Endometrium (tissue), 2 donors: ENCODE data around the gene DNMT3A.

Experiments
- FAIRE-seq: peaks from 2 replicates; lab custom pipeline; 2012; peaks lifted over from hg19 to GRCh38; lab: Jason Lieb, UNC
- donor health status: control.
- donor health status: control.

Gene DNMT3A

GRCh38 chr2:25341753-25342371 is at the start of gene DNMT3A:
Gene DNMT3A, minus strand, starts transcription at chr2:25341925. Its CDS starts 27,941 bp downstream, at chr2:25313984.
- no peak for FAIRE-seq

- no peak for FAIRE-seq
Measured at GRCh38 chr2:25389161-25389560, 47.4 kb upstream of the DNMT3A start.

- FAIRE-seq = no peak
Measured at GRCh38 chr2:25388491-25388890, 46.8 kb upstream of the DNMT3A start.

- no peak for FAIRE-seq
Measured at GRCh38 chr2:25387876-25388449, 46.2 kb upstream of the DNMT3A start.

GRCh38 chr2:25386971-25387875 is 45.5 kb upstream of the DNMT3A start:
- FAIRE-seq = no peak

GRCh38 chr2:25385910-25386309 is 44.2 kb upstream of the DNMT3A start:
- FAIRE-seq = no peak

- no peak for FAIRE-seq
Measured at GRCh38 chr2:25383806-25384205, 42.1 kb upstream of the DNMT3A start.

- FAIRE-seq = no peak
Measured at GRCh38 chr2:25381502-25381901, 39.8 kb upstream of the DNMT3A start.

- FAIRE-seq = no peak
Measured at GRCh38 chr2:25380586-25381375, 39.1 kb upstream of the DNMT3A start.

GRCh38 chr2:25380023-25380422 is 38.3 kb upstream of the DNMT3A start:
- no peak for FAIRE-seq

- FAIRE-seq = no peak
Measured at GRCh38 chr2:25379535-25379934, 37.8 kb upstream of the DNMT3A start.

- FAIRE-seq = no peak
Measured at GRCh38 chr2:25378731-25379490, 37.2 kb upstream of the DNMT3A start.

- no peak for FAIRE-seq
Measured at GRCh38 chr2:25377822-25378421, 36.2 kb upstream of the DNMT3A start.

- FAIRE-seq = no peak
Measured at GRCh38 chr2:25376750-25377621, 35.3 kb upstream of the DNMT3A start.

GRCh38 chr2:25375989-25376545 is 34.3 kb upstream of the DNMT3A start:
- no peak for FAIRE-seq

- FAIRE-seq = no peak
Measured at GRCh38 chr2:25375371-25375988, 33.8 kb upstream of the DNMT3A start.

GRCh38 chr2:25374827-25375226 is 33.1 kb upstream of the DNMT3A start:
- FAIRE-seq = no peak

- FAIRE-seq = no peak
Measured at GRCh38 chr2:25374411-25374810, 32.7 kb upstream of the DNMT3A start.

- FAIRE-seq = no peak
Measured at GRCh38 chr2:25373269-25373981, 31.7 kb upstream of the DNMT3A start.
